Neuronal stem cell (in vitro differentiated cells): ENCODE results near the gene PFKM.
"Not testable (repeated sequence)": the region's sequence is repeated elsewhere in the genome, so short reads cannot be mapped to it uniquely, and the experiment has no call there.

Experiments
- DNase-seq: peaks from one replicate; pipeline ENCODE4 v3.0.0-alpha.2; 2013; ENCODE audit warnings: low spot score
- H2AFZ ChIP-seq: one replicate; pipeline ENCODE4 v1.6.1; 2013; ENCODE audit warnings: mild to moderate bottlenecking, low read length, inconsistent platforms
- H2AK5ac ChIP-seq: 2 replicates; pipeline ENCODE4 v1.6.1; 2013; ENCODE audit warnings: low read depth, mild to moderate bottlenecking, inconsistent platforms, low read length, moderate library complexity, mixed read lengths
- H2BK120ac ChIP-seq: 2 replicates; pipeline ENCODE4 v1.6.1; 2013; ENCODE audit warnings: low read depth, mild to moderate bottlenecking, inconsistent platforms, low read length, moderate library complexity, mixed read lengths
- H2BK12ac ChIP-seq: one replicate; pipeline ENCODE4 v1.6.1; 2013; ENCODE audit warnings: low read length, inconsistent platforms
- H2BK15ac ChIP-seq: 2 replicates; pipeline ENCODE4 v1.6.1; 2013; ENCODE audit warnings: mild to moderate bottlenecking, low read length, inconsistent platforms, mixed read lengths
- H2BK5ac ChIP-seq: one replicate; pipeline ENCODE4 v1.6.1; 2013; ENCODE audit warnings: inconsistent platforms, mild to moderate bottlenecking, low read length, moderate library complexity
- H3K14ac ChIP-seq: one replicate; pipeline ENCODE4 v1.6.1; 2013; ENCODE audit warnings: low read length, inconsistent platforms
- H3K18ac ChIP-seq: 2 replicates; pipeline ENCODE4 v1.6.1; 2013; ENCODE audit warnings: low read length, inconsistent platforms
- H3K23ac ChIP-seq: 2 replicates; pipeline ENCODE4 v1.6.1; 2013; ENCODE audit warnings: low read depth, mild to moderate bottlenecking, mixed read lengths, low read length, inconsistent platforms; ENCODE audit not compliant: poor library complexity
- H3K27ac ChIP-seq: replicated peaks from 3 replicates; pipeline ENCODE4 v1.5.1; 2013; ENCODE audit warnings: low read length, inconsistent platforms
- H3K27me3 ChIP-seq, 3 experiments: 2 replicates each; pipeline ENCODE4 v1.6.1; 2013; ENCODE audit warnings: low read length in 3 of 3, mild to moderate bottlenecking in 2 of 3, inconsistent platforms in 1 of 3, low read depth in 1 of 3, mixed read lengths in 1 of 3, moderate library complexity in 1 of 3; ENCODE audit not compliant: control insufficient read depth in 3 of 3, insufficient read depth in 3 of 3
- H3K36me3 ChIP-seq, 2 donors: replicated peaks in 1 of 2; 2 replicates each; pipeline ENCODE4 v1.6.1; 2013; ENCODE audit warnings: low read length in 2 of 2; ENCODE audit not compliant: control insufficient read depth in 2 of 2, insufficient read depth in 2 of 2
- H3K4ac ChIP-seq: 2 replicates; pipeline ENCODE4 v1.6.1; 2013; ENCODE audit warnings: inconsistent platforms, mild to moderate bottlenecking, low read length, moderate library complexity
- H3K4me1 ChIP-seq, 2 donors: 1 replicate in 1 of 2; 2 replicates in 1 of 2; pipeline ENCODE4 v1.6.1; 2013; ENCODE audit warnings: low read length in 2 of 2, low read depth in 1 of 2; ENCODE audit not compliant: control insufficient read depth in 2 of 2, insufficient read depth in 1 of 2
- H3K4me2 ChIP-seq: one replicate; pipeline ENCODE4 v1.6.1; 2013; ENCODE audit warnings: mild to moderate bottlenecking, low read length, inconsistent platforms; ENCODE audit not compliant: insufficient read depth, poor library complexity, severe bottlenecking
- H3K4me3 ChIP-seq, 2 donors: 2 replicates each; pipeline ENCODE4 v1.5.1; 2013; ENCODE audit warnings: low read length in 2 of 2, mild to moderate bottlenecking in 2 of 2, inconsistent platforms in 1 of 2, moderate library complexity in 1 of 2
- H3K79me1 ChIP-seq: one replicate; pipeline ENCODE4 v1.6.1; 2013; ENCODE audit warnings: low read depth, mild to moderate bottlenecking, inconsistent platforms, low read length, moderate library complexity
- H3K9ac ChIP-seq: one replicate; pipeline ENCODE4 v1.6.1; 2013; ENCODE audit warnings: mild to moderate bottlenecking, low read depth, low read length, inconsistent platforms; ENCODE audit not compliant: poor library complexity
- H3K9me3 ChIP-seq, 2 donors: replicated peaks in 1 of 2; 2 replicates each; pipeline versions ENCODE3 to v1.6.1; 2013; ENCODE audit warnings: low read length in 2 of 2, mild to moderate bottlenecking in 2 of 2, inconsistent platforms in 1 of 2, low read depth in 1 of 2, mixed read lengths in 1 of 2, moderate library complexity in 1 of 2; ENCODE audit not compliant: control insufficient read depth in 2 of 2, insufficient read depth in 1 of 2
- H4K8ac ChIP-seq: one replicate; pipeline ENCODE4 v1.6.1; 2013; ENCODE audit warnings: low read depth, mild to moderate bottlenecking, inconsistent platforms, low read length, moderate library complexity
- H4K91ac ChIP-seq: one replicate; pipeline ENCODE4 v1.6.1; 2013; ENCODE audit warnings: low read length, low read depth, mild to moderate bottlenecking, inconsistent platforms; ENCODE audit not compliant: poor library complexity
- WGBS, 2 donors: extraction: QIAGEN DNeasy Blood & Tissue Kit; methylation state at CpG; one replicate each; pipeline ENCODE4 v1.1.7; 2013; ENCODE audit warnings: missing lambda C conversion rate in 2 of 2, mixed read lengths in 1 of 2; ENCODE audit not compliant: insufficient read length in 2 of 2, insufficient replicate concordance in 1 of 2; ENCODE audit errors: extremely low coverage in 2 of 2; 5-methylcytosine and 5-hydroxymethylcytosine counted together

PFKM gene

GRCh38 chr12:48151103-48151771, 32.1 kb downstream of the PFKM start:
- no peak overlapping the region for H3K23ac ChIP-seq
- no peaks in the 10 kb centered on the region for H3K9me3 ChIP-seq
- H3K27ac ChIP-seq: no peak overlapping the region
- no peaks in the 10 kb centered on the region for H3K79me1 ChIP-seq
- H3K27me3 ChIP-seq: no peaks in the 10 kb centered on the region
- no peak overlapping the region for H4K91ac ChIP-seq
- peaks cover 8 to 51% of the 10 kb centered on the region in 2 donors for H3K36me3 ChIP-seq
- no peak overlapping the region for H2AFZ ChIP-seq
- no peak overlapping the region for H2BK5ac ChIP-seq
- no peak overlapping the region for H3K4ac ChIP-seq
- DNase-seq: no peak
- H3K4me3 ChIP-seq: no peak overlapping the region
- H4K8ac ChIP-seq: no peak overlapping the region
- H2BK12ac ChIP-seq: no peak overlapping the region
- H3K4me1 ChIP-seq: no peaks in the 10 kb centered on the region
- no peak overlapping the region for H2BK15ac ChIP-seq
- no peak overlapping the region for H2AK5ac ChIP-seq
- H3K14ac ChIP-seq: no peak overlapping the region
- H3K4me2 ChIP-seq: no peak overlapping the region
- H3K18ac ChIP-seq: no peak overlapping the region
- no peak overlapping the region for H3K9ac ChIP-seq
- WGBS, 2 donors: no CpG with 5 or more reads among the region's 2 CpGs
- H2BK120ac ChIP-seq: no peak overlapping the region

GRCh38 chr12:48155786-48156185, 36.6 kb downstream of the PFKM start:
- WGBS, 2 donors: no CpG with 5 or more reads among the region's 5 CpGs
- H2AFZ ChIP-seq, H3K4me3 ChIP-seq: not testable (repeated sequence)

GRCh38 chr12:48156652-48157017, 37.5 kb downstream of the PFKM start:
- Histone ChIP-seq H3K79me1 (peaks cover 3% of the 10 kb centered on the region), H3K9ac (no peak overlapping the region), H3K36me3 (no peaks in the 10 kb centered on the region), H2BK120ac (no peak overlapping the region), H3K4me1 (peaks cover 0 to 3% of the 10 kb centered on the region in 2 donors), H3K23ac (no peak overlapping the region), H3K27me3 (peaks cover 0 to 5% (median 0%) of the 10 kb centered on the region in 3 experiments), H2BK15ac (no peak overlapping the region), H3K18ac (no peak overlapping the region), H4K8ac (no peak overlapping the region), H3K4ac (no peak overlapping the region), H4K91ac (no peak overlapping the region), H3K14ac (no peak overlapping the region), H3K4me2 (peak overlapping the region; percentile 70), H2BK5ac (no peak overlapping the region), H2BK12ac (no peak overlapping the region), H3K4me3 (peak overlapping the region; percentile 33 to 85), H2AFZ (peak overlapping the region; percentile 91), H2AK5ac (no peak overlapping the region), H3K27ac (no peak overlapping the region), H3K9me3 (no peaks in the 10 kb centered on the region)
- WGBS, 2 donors: no CpG with 5 or more reads among the region's 8 CpGs
- DNase-seq: no peak

More at GRCh38 chr12:48155786-48156185, 36.6 kb downstream of the PFKM start:
- H3K4me2 ChIP-seq, H3K36me3 ChIP-seq, H3K4me1 ChIP-seq, H3K23ac ChIP-seq, H2BK120ac ChIP-seq, H3K14ac ChIP-seq, H3K4ac ChIP-seq, H2BK15ac ChIP-seq, H3K18ac ChIP-seq, H2BK5ac ChIP-seq, H2BK12ac ChIP-seq, H2AK5ac ChIP-seq, H4K8ac ChIP-seq, H4K91ac ChIP-seq, H3K27me3 ChIP-seq, H3K9me3 ChIP-seq, H3K27ac ChIP-seq, DNase-seq, H3K9ac ChIP-seq, H3K79me1 ChIP-seq: not testable (repeated sequence)

GRCh38 chr12:48157018-48157888, 38.1 kb downstream of the PFKM start, which contains the start of gene ASB8:
TSS of gene ASB8 (minus strand) at chr12:48157515. CDS start at chr12:48153496, 4,019 bp downstream.
- H3K79me1 ChIP-seq: peaks cover 3% of the 10 kb centered on the region
- peaks cover 0 to 3% of the 10 kb centered on the region in 2 donors for H3K4me1 ChIP-seq
- peak within 1 kb of the TSS; percentile 91 for H2AFZ ChIP-seq
- H4K91ac ChIP-seq: no peak within 1 kb of the TSS
- H2BK120ac ChIP-seq: no peak within 1 kb of the TSS
- peak within 1 kb of the TSS; percentile 73 for H3K9ac ChIP-seq
- no CpG with 5 or more reads among the region's 56 CpGs for WGBS, 2 donors
- H3K18ac ChIP-seq: peak within 1 kb of the TSS; percentile 84
- H3K27ac ChIP-seq: peak within 1 kb of the TSS; percentile 36
- H3K27me3 ChIP-seq: peaks cover 0 to 7% (median 0%) of the 10 kb centered on the region in 3 experiments
- no peak within 1 kb of the TSS for H4K8ac ChIP-seq
- peak within 1 kb of the TSS; percentile 85 to 87 for H3K4me3 ChIP-seq
- no peak within 1 kb of the TSS for H2AK5ac ChIP-seq
- H3K4ac ChIP-seq: no peak within 1 kb of the TSS
- H3K23ac ChIP-seq: peak within 1 kb of the TSS; percentile 17
- no peak within 1 kb of the TSS for H2BK5ac ChIP-seq
- H3K4me2 ChIP-seq: peak within 1 kb of the TSS; percentile 70
- H2BK12ac ChIP-seq: no peak within 1 kb of the TSS
- H2BK15ac ChIP-seq: no peak within 1 kb of the TSS
- no peaks in the 10 kb centered on the region for H3K36me3 ChIP-seq
- H3K14ac ChIP-seq: peak within 1 kb of the TSS; percentile 83
- no peaks in the 10 kb centered on the region for H3K9me3 ChIP-seq
- peak; percentile 98 for DNase-seq
